Neuron (in vitro differentiated cells): ENCODE data around the gene OBP2A.
"Not testable (repeated sequence)": the region's sequence is repeated elsewhere in the genome, so short reads cannot be mapped to it uniquely, and the experiment has no call there.

ENCODE experiments used
- H2AFZ ChIP-seq: one replicate; pipeline ENCODE4 v1.6.1; 2013; ENCODE audit warnings: low read depth, mild to moderate bottlenecking, inconsistent platforms, low read length, moderate library complexity
- H3K27me3 ChIP-seq: one replicate; pipeline ENCODE4 v1.6.1; 2013; ENCODE audit warnings: low read length; ENCODE audit not compliant: insufficient read depth
- H3K36me3 ChIP-seq: one replicate; pipeline ENCODE4 v1.6.1; 2013; ENCODE audit warnings: low read length; ENCODE audit not compliant: insufficient read depth
- H3K4me1 ChIP-seq: one replicate; pipeline ENCODE4 v1.6.1; 2013; ENCODE audit warnings: low read length; ENCODE audit not compliant: insufficient read depth
- H3K4me3 ChIP-seq: 2 replicates; pipeline ENCODE4 v1.5.1; 2013; ENCODE audit warnings: mild to moderate bottlenecking, low read length, moderate library complexity
- H3K9me3 ChIP-seq: one replicate; pipeline ENCODE4 v1.6.1; 2013; ENCODE audit warnings: low read length

The OBP2A gene

DNA sequence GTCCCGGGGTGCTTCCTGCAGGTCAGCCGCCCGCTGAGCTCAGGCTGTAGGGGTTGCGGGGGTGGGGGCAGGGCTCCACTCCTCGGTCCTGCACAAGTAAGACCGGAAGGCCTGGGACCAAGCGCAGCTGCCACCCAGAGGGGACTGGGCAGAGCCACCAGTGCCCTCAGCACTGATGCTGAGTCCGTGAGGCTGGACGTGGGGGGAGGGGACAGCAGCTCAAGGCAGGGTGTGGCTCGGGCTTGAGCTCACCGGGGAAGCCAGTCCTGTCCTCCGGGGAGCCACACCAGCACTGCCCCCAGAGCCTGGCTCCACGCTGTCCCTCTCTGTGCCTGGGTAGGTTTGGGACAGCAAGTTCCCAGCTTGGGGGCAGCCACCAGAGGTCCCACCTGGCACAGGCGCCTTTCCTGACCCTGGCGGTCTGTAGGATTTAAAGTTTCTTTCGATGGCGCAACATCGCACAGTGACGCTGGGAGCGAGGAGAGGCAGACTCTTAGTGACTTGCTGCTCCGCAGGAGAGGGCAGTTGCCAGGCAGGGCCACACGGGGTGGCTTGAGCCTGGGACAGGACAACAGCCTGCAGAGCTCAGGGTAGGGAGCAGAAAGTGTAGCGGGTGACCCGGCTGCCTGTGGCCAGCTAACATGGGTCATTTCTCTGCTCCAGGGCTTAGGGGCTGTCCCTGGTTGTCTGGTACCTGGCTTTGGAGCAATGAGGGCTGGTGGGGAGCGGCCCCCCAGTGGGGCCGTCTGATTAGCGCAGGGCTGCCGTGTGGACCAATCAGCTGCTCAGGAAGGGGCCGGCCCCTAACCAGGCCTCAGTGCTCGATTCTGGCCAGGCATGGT is 19.0 kb upstream of the OBP2A start:
- H3K4me3 ChIP-seq: no peak overlapping the region
- no peak overlapping the region for H2AFZ ChIP-seq
- no peaks in the 10 kb centered on the region for H3K27me3 ChIP-seq
- H3K36me3 ChIP-seq: no peaks in the 10 kb centered on the region
- H3K9me3 ChIP-seq: no peaks in the 10 kb centered on the region
- no peaks in the 10 kb centered on the region for H3K4me1 ChIP-seq

DNA sequence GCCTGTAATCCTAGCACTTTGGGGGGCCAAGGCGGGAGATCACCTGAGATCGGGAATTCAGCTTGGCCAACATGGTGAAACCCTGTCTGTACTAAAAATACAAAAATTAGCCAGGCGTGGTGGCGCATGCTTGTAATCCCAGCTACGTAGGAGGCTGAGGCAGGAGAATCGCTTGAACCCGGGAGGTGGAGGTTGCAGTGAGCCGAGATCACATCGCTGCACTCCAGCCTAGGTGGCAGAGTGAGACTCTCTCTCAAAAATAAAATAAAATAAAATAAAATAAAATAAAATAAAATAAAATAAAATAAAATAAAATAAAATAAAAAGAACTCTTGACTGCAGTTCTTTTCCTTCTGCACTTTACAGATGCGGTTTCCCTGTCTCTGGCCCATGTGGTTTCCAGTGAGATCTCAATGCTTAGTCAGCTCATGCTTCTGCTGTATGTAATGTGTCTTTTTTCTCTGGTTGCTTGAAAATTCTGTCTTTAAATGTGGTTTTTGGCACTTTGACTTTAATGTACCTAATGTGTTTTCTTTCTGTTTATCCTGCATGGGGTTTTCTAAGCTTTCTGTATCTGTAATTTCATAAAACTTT is 17.0 kb upstream of the OBP2A start:
- H3K36me3 ChIP-seq, H3K4me3 ChIP-seq, H3K4me1 ChIP-seq, H2AFZ ChIP-seq, H3K9me3 ChIP-seq, H3K27me3 ChIP-seq: not testable (repeated sequence)

DNA sequence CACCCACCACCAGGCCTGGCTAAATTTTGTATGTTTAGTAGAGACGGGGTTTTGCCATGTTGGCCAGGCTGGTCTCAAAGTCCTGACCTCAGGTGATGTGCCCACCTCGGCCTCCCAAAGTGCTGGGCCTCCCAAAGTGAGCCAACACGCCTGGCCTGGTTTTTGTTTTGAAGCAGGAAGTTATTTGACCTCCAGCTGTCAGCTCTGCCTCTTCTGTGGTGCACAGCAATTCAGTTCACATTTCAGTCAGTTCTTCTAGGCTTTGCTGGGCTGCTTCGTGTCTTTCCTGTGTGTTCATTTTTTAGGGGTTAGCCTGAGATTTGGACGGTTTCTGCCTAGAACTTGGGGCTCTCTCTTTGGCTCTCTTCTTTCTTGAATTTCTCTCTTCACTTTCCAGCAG is 15.8 kb upstream of the OBP2A start:
- H3K9me3 ChIP-seq: no peaks in the 10 kb centered on the region
- H2AFZ ChIP-seq: no peak overlapping the region
- no peak overlapping the region for H3K4me3 ChIP-seq
- H3K4me1 ChIP-seq: no peaks in the 10 kb centered on the region
- H3K36me3 ChIP-seq: no peaks in the 10 kb centered on the region
- peaks cover 14% of the 10 kb centered on the region for H3K27me3 ChIP-seq

DNA sequence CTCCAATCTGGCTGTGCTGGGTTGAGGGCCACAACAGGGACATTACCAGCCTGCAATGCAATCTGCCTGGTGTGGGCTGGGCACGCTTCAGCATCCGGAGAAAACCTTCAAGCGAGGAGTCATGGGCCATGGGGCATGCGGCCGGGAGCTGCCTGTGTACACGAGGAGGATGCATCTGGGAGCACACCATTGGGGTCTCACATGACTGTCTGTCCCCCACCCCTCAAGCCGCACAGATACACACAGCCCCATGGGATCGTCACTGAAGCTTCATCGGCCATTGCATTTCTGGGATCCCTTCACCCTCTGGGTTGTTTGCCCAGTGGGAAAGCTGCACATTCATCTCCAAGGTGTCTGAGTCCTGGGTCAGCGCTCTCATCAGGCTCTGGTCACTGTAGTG is 14.8 kb upstream of the OBP2A start:
- Histone ChIP-seq H3K27me3 (peaks cover 14% of the 10 kb centered on the region), H2AFZ (no peak overlapping the region), H3K36me3 (no peaks in the 10 kb centered on the region), H3K4me3 (no peak overlapping the region), H3K4me1 (no peaks in the 10 kb centered on the region), H3K9me3 (no peaks in the 10 kb centered on the region)

DNA sequence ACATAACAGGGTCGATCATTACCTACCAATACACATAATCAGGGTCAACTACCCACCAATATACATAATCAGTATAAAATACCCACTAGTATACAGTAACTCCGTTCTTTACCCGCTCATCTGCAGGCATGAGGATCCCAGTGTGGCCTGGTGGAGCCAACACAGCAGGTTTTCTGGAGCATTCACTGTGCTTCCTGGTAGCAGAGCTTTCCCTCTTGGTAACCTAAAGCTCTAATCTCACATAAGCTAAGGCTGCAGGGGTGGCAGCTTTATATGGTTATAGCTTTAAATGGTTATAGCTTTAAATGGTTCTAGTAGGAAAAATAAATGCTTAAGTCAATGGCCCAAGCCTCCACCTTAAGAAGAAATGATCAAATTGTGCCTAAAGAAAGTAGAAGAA is 12.8 kb upstream of the OBP2A start:
- no peaks in the 10 kb centered on the region for H3K4me1 ChIP-seq
- H3K4me3 ChIP-seq: no peak overlapping the region
- no peaks in the 10 kb centered on the region for H3K9me3 ChIP-seq
- H3K27me3 ChIP-seq: peaks cover 14% of the 10 kb centered on the region
- no peaks in the 10 kb centered on the region for H3K36me3 ChIP-seq
- H2AFZ ChIP-seq: no peak overlapping the region

DNA sequence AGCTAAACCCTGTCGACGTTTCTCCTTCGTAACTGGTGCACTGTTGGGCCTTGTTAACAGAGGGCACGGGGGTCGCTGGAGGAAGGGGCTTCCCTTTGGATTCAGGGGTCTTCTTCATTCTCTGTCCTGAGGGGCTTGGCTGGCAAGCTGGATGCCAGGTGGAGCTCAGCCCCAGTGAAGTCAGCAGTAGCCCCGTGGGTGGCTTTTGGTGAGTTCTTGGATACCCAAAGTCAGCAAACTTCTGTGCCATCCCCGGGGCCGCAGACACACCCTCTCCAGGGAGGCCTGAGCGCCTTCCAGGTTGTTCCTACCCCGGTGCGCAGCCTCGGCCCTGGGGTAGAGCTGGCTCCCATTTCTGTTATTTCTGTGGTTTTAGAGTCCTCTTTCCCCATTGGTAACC is 12.3 kb upstream of the OBP2A start:
- H3K27me3 ChIP-seq: peaks cover 14% of the 10 kb centered on the region
- no peaks in the 10 kb centered on the region for H3K4me1 ChIP-seq
- H3K4me3 ChIP-seq: no peak overlapping the region
- no peaks in the 10 kb centered on the region for H3K36me3 ChIP-seq
- no peak overlapping the region for H2AFZ ChIP-seq
- no peaks in the 10 kb centered on the region for H3K9me3 ChIP-seq

DNA sequence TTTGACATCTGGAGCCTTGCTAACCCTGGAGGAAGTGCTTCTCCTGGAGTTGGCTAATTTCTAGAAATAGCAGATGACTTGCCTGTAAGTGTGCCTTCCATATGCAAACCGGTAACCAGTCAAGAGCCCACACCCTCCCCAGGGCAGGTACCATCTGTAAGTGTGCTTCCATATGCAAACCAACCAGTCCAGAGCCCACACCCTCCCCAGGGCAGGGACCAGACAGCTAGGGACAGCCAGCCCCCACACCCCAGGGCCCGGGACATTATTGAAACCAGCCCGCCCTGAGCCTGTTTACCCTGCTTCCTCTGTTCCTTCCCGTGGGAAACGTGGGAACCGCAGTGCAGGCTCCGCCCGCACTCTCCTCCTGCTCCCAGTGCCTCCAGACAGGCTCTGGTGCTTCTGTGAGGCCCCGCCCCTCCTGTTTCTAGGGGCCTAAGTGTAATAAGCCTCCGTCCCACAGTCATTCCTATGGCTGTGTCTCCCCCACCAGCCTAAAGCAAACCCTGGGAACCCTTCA is 11.7 kb upstream of the OBP2A start:
- H2AFZ ChIP-seq, H3K4me3 ChIP-seq, H3K9me3 ChIP-seq, H3K4me1 ChIP-seq, H3K36me3 ChIP-seq: not testable (repeated sequence)
- peaks cover 14% of the 10 kb centered on the region for H3K27me3 ChIP-seq

DNA sequence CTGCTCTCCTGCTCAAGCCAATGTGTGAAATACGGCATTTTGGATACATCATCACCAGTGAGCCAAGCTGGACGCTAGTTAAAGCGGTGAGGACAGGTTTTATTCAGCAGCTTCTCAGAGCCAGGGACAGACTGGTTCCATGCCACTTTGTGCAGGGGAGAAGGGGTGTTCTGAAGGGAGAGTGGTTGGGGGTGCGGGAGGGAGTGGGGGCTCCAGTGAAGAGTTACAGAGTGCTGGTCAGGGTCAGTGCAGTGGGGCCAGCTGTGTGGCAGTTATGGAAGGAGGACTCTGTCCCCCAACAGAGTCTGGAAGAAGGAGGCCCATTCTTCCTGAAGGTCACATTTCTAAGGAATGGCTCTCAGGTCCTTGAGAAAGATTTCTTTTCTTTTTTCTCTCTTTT is 11.1 kb upstream of the OBP2A start:
- H3K4me3 ChIP-seq, H3K9me3 ChIP-seq, H3K4me1 ChIP-seq, H2AFZ ChIP-seq, H3K36me3 ChIP-seq: not testable (repeated sequence)
- H3K27me3 ChIP-seq: peaks cover 14% of the 10 kb centered on the region

DNA sequence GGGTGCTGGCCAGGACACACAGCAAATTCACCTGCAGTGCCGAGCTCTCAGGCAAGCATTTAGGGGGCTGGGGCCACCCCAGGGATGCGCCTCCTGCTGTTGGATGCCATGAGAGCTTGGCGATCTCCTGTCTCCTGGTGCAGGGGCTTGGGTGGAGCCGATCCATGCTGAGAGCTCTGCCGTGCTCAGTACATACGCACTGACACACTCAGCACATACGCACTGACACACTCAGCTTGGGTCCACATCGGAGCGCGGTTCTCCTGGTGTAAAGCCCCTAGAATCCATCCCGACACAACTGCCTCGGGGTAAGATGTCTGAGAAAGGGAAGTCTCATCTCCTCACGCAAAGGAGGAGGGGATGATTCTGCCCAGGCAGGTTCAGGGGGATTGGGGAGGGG is 10.3 kb upstream of the OBP2A start:
- H3K4me1 ChIP-seq, H2AFZ ChIP-seq, H3K9me3 ChIP-seq, H3K36me3 ChIP-seq, H3K4me3 ChIP-seq: not testable (repeated sequence)
- H3K27me3 ChIP-seq: peaks cover 14% of the 10 kb centered on the region

DNA sequence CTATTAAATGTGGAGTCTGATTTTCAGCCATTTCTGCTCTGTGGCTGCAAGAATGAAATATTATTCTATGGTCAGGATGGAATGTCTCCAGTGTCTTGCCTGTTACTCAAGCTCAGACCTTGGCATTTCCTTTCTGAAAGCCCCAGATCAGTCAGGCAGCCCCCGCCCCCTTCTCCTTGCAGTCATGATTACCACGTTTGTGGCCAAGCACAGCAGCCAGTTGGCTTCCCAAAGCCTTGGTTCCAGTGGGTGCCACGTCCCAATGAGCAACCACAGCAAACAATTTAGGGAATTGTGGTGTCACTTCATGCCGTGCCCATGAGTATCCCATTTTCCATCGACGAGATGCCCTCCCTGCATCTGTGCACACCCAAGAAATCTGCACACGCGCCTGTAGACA is 9.7 kb upstream of the OBP2A start:
- Histone ChIP-seq H3K9me3 (no peaks in the 10 kb centered on the region), H3K4me3 (no peak overlapping the region), H2AFZ (no peak overlapping the region), H3K4me1 (no peaks in the 10 kb centered on the region), H3K36me3 (no peaks in the 10 kb centered on the region), H3K27me3 (peaks cover 14% of the 10 kb centered on the region)

DNA sequence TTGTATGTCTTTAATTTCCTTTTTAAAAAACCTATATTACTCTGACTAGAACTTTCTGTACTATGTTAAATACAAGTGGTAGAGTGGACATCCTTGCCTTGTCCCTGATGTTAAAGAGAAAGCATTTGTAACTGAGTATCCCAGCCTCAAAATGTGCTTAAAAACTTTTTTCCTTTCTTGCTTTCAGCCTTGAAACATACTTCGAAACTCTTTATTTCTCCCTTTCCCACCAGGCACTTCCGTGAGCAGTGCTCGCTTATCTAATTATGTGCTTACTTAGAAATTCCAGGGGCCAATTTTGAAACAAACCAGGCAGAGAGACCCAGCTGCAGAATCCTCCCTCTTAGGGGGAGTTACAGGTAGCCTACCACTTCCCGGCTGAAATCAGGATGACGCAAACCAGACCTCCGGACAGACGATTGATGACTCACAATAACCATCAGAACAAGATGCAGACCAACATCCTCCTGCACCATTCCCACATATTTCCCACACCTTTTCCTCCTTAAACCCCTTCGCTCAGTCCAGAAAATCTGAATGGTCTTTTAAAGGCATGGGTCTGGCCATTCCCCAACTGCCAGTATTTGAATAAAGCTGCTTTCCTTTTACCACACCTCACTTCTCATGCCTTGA is 2.5 kb upstream of the OBP2A start:
- not testable (repeated sequence) for H2AFZ ChIP-seq, H3K4me1 ChIP-seq, H3K4me3 ChIP-seq

DNA sequence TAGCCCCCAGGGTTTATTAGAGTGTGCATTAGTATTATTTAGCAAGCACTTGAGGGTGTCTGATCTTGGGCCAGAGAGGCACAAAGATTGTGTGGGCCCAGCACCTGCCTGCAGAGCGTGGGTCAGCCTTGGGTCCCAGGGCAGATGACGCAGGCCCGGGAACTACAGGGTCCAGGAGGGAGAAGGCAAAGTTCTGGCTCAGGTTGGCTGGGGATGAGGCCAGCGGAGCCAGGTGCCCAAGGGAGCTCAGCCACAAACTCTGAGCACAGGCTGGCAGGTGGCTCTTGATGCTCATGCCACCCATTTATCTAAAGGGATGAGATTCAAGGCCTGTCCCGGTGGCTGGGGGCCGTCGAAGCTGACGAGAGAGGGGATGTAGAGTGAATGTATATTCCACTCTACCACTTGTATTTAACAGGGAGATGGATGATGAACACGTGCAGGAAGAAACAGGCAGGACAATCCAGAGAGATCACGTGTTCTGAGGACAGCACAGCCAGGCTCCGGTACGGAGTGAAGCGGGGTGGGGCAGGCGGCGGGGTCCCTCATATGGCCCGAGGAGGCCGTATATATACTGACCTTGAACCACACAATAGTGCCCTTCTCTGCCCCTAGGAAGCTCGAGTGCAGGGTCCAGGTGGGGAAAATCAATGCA is 818 bp upstream of the OBP2A start:
- Histone ChIP-seq H3K27me3 (peaks cover 15% of the 10 kb centered on the region), H3K9me3 (no peaks in the 10 kb centered on the region), H3K4me3 (no peak overlapping the region), H2AFZ (no peak overlapping the region), H3K4me1 (no peaks in the 10 kb centered on the region), H3K36me3 (no peaks in the 10 kb centered on the region)

More for the DNA sequence above, 2.5 kb upstream of the OBP2A start:
- H3K9me3 ChIP-seq, H3K36me3 ChIP-seq: not testable (repeated sequence)
- peaks cover 13% of the 10 kb centered on the region for H3K27me3 ChIP-seq
